Caco-2 (cell line): Measurements from ENCODE around the gene GLI1. TPM values are rescaled to one million over a fixed set of nuclear protein-coding genes. Genes with fewer than 3 reads are reported as not detected.

Source experiments
- BruUV-seq: library from RNA; stranded (reverse); fragments of 400-500 nt; replicated peaks from 2 replicates; lab custom pipeline; 2021; lab: Mats Ljungman, UMichigan
- CTCF ChIA-PET: fragments of 300-600 bp; sonication (Branson Sonifier 250); formaldehyde crosslinking; loops from one replicate; lab custom pipeline; 2022; ENCODE audit warnings: antibody characterized with exemption; lab: Charles Lee
- POLR2A ChIA-PET: fragments of 300-600 bp; sonication (Branson Sonifier 250); formaldehyde crosslinking; loops from one replicate; lab custom pipeline; 2022; ENCODE audit warnings: antibody characterized with exemption; lab: Charles Lee
- DNase-seq, 2 experiments: peaks; one replicate each; pipeline versions ENCODE4 v3.0.0 to v3.0.0-alpha.2; 2020 to 2022
- H3K27me3 ChIP-seq: replicated peaks from 2 replicates; pipeline ENCODE4 v1.6.0; 2011; ENCODE audit warnings: low read length; ENCODE audit not compliant: control insufficient read depth, insufficient read depth
- H3K36me3 ChIP-seq: 2 replicates; pipeline ENCODE4 v1.5.1; 2011; ENCODE audit warnings: low read length; ENCODE audit not compliant: control insufficient read depth, insufficient read depth
- H3K4me1 ChIP-seq: fragments of 250-450 bp; sonication (Bioruptor Pico); 2 replicates; pipeline ENCODE4 v1.5.1; 2020; ENCODE audit warnings: mild to moderate bottlenecking
- H3K4me3 ChIP-seq: 2 replicates; pipeline ENCODE4 v1.5.1; 2011; ENCODE audit warnings: low read depth, mild to moderate bottlenecking, control low read depth, low read length
- H3K9me3 ChIP-seq: fragments of 250-450 bp; sonication (Bioruptor Pico); 2 replicates; pipeline ENCODE4 v1.5.1; 2020; ENCODE audit warnings: mild to moderate bottlenecking, moderate library complexity
- H3K27ac Mint-ChIP-seq: one replicate; pipeline ENCODE4 v1.8.0; 2022; ENCODE audit warnings: mixed read lengths; ENCODE audit not compliant: unreplicated experiment
- H3K27me3 Mint-ChIP-seq: one replicate; pipeline ENCODE4 v1.8.0; 2022; ENCODE audit warnings: mixed read lengths; ENCODE audit not compliant: insufficient read depth, unreplicated experiment
- H3K36me3 Mint-ChIP-seq: one replicate; pipeline ENCODE4 v1.8.0; 2022; ENCODE audit warnings: mild to moderate bottlenecking, mixed read lengths; ENCODE audit not compliant: insufficient read depth, unreplicated experiment
- H3K4me1 Mint-ChIP-seq: one replicate; pipeline ENCODE4 v1.8.0; 2022; ENCODE audit warnings: low read depth, mixed read lengths; ENCODE audit not compliant: unreplicated experiment
- H3K4me3 Mint-ChIP-seq: one replicate; pipeline ENCODE4 v1.8.0; 2022; ENCODE audit warnings: mild to moderate bottlenecking, moderate library complexity, mixed read lengths; ENCODE audit not compliant: unreplicated experiment
- H3K9me3 Mint-ChIP-seq: one replicate; pipeline ENCODE4 v1.8.0; 2022; ENCODE audit warnings: mixed read lengths; ENCODE audit not compliant: unreplicated experiment
- intact Hi-C: fragments of 100-400 bp; cut with micrococcal nuclease; formaldehyde crosslinking; loops from one replicate; pipeline ENCODE4 v1.10.0; 2022; ENCODE audit not compliant: unreplicated experiment
- total RNA-seq: library from RNA; stranded (reverse); gene quantifications from 2 replicates; pipeline ENCODE4 v1.2.3, GENCODE V29; 2022
- TF ChIP-seq, protein P1 (sequence below), 2 experiments: fragments of 200-600 bp in 1 of 2; IDR thresholded peaks; 1 replicate in 1 of 2; 2 replicates in 1 of 2; pipeline versions ENCODE4 v1.5.1 to v1.8.0; 2011 to 2022; ENCODE audit warnings: antibody characterized with exemption in 1 of 2, control low read depth in 1 of 2, inconsistent platforms in 1 of 2, low read depth in 1 of 2, low read length in 1 of 2, mild to moderate bottlenecking in 1 of 2, moderate library complexity in 1 of 2; ENCODE audit not compliant: insufficient read depth in 1 of 2, severe bottlenecking in 1 of 2, unreplicated experiment in 1 of 2

Gene GLI1
- total RNA-seq, 1 experiment from 2014 or later, result 0.48 TPM

DNA sequence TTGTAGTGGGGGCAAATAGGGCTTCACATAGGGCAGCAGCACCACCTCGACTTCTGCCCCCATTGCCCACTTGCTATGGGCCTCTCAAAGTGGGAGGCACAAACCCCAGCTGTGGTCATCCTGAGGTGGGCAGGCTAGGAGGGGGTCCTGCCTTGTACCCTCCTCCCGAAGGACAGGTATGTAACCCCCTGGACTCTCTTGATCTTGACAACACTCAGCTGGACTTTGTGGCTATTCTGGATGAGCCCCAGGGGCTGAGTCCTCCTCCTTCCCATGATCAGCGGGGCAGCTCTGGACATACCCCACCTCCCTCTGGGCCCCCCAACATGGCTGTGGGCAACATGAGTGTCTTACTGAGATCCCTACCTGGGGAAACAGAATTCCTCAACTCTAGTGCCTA lies 12.1 kb downstream of the GLI1 start:
- H3K27ac Mint-ChIP-seq, result no peak overlapping the region
- DNase-seq, result no peak
- Histone ChIP-seq H3K4me3 (no peak overlapping the region), H3K36me3 (no peaks in the 10 kb centered on the region), H3K4me1 (no peaks in the 10 kb centered on the region), H3K27me3 (no peaks in the 10 kb centered on the region; the same call in 1 of the 2 replicates), H3K9me3 (no peaks in the 10 kb centered on the region)
- H3K4me3 Mint-ChIP-seq, result no peak overlapping the region
- BruUV-seq, result no TSS peak
- intact Hi-C loops, result no loop called here
- TF ChIP-seq, protein P1, sequence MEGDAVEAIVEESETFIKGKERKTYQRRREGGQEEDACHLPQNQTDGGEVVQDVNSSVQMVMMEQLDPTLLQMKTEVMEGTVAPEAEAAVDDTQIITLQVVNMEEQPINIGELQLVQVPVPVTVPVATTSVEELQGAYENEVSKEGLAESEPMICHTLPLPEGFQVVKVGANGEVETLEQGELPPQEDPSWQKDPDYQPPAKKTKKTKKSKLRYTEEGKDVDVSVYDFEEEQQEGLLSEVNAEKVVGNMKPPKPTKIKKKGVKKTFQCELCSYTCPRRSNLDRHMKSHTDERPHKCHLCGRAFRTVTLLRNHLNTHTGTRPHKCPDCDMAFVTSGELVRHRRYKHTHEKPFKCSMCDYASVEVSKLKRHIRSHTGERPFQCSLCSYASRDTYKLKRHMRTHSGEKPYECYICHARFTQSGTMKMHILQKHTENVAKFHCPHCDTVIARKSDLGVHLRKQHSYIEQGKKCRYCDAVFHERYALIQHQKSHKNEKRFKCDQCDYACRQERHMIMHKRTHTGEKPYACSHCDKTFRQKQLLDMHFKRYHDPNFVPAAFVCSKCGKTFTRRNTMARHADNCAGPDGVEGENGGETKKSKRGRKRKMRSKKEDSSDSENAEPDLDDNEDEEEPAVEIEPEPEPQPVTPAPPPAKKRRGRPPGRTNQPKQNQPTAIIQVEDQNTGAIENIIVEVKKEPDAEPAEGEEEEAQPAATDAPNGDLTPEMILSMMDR (IDR thresholded peaks at IDR 0.05; ENCODE audit: insufficient read depth in 1 of 2, low read depth in 1 of 2, low read length in 1 of 2, severe bottlenecking in 1 of 2, unreplicated experiment in 1 of 2), result no peak
- H3K4me1 Mint-ChIP-seq, result no peaks in the 10 kb centered on the region
- no peaks in the 10 kb centered on the region for H3K9me3 Mint-ChIP-seq
- POLR2A ChIA-PET, result no interaction called here
- CTCF ChIA-PET, result no interaction called here
- H3K27me3 Mint-ChIP-seq, result peaks cover 16% of the 10 kb centered on the region
- H3K36me3 Mint-ChIP-seq, result no peaks in the 10 kb centered on the region

DNA sequence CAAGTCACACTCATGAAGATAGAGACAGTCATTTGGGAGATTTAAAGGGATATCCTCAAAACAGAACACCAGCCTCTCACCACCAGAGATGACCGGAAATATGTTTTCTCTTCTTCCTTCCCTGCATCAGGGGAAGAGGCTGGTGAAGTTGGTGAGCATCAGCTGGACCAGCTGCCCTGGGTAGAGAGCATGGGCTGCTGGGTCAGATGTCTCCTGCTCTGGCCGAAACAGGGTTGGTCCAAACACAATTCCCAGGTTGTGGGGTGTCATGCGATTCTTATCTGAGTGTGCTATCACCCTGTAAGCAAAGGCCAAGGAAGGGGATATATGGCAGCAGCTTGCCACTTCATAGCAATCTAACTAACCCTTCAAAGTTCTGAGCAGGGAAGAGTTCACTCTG lies 12.8 kb downstream of the GLI1 start:
- H3K4me3 Mint-ChIP-seq, result no peak overlapping the region
- intact Hi-C loops, result no loop called here
- H3K36me3 Mint-ChIP-seq, result no peaks in the 10 kb centered on the region
- no peaks in the 10 kb centered on the region for H3K4me1 Mint-ChIP-seq
- no peaks in the 10 kb centered on the region for H3K9me3 Mint-ChIP-seq
- CTCF ChIA-PET, result no interaction called here
- no peak for DNase-seq
- no peak overlapping the region for H3K27ac Mint-ChIP-seq
- Histone ChIP-seq H3K36me3 (no peaks in the 10 kb centered on the region), H3K4me1 (no peaks in the 10 kb centered on the region), H3K27me3 (no peaks in the 10 kb centered on the region; the same call in 1 of the 2 replicates), H3K4me3 (no peak overlapping the region), H3K9me3 (no peaks in the 10 kb centered on the region)
- POLR2A ChIA-PET, result no interaction called here
- TF ChIP-seq, protein P1 (IDR thresholded peaks at IDR 0.05; ENCODE audit: insufficient read depth in 1 of 2, low read depth in 1 of 2, low read length in 1 of 2, severe bottlenecking in 1 of 2, unreplicated experiment in 1 of 2), result no peak
- no TSS peak for BruUV-seq
- H3K27me3 Mint-ChIP-seq, result peaks cover 12% of the 10 kb centered on the region

- Histone ChIP-seq H3K9me3 (no peaks in the 10 kb centered on the region), H3K4me1 (no peaks in the 10 kb centered on the region), H3K36me3 (no peaks in the 10 kb centered on the region), H3K4me3 (no peak overlapping the region), H3K27me3 (no peaks in the 10 kb centered on the region)
- TF ChIP-seq, protein P1 (IDR thresholded peaks at IDR 0.05; ENCODE audit: insufficient read depth in 1 of 2, low read depth in 1 of 2, low read length in 1 of 2, severe bottlenecking in 1 of 2, unreplicated experiment in 1 of 2), result no peak
- Mint-ChIP-seq H3K4me1 (no peaks in the 10 kb centered on the region), H3K4me3 (no peak overlapping the region), H3K27me3 (peaks cover 4% of the 10 kb centered on the region), H3K27ac (no peak overlapping the region), H3K9me3 (no peaks in the 10 kb centered on the region), H3K36me3 (no peaks in the 10 kb centered on the region)
- ChIA-PET CTCF (no interaction called here), POLR2A (no interaction called here)
- intact Hi-C loops, result no loop called here
- no TSS peak for BruUV-seq
- DNase-seq, result no peak
Observed at GRCh38 chr12:57473392-57473791, 13.8 kb downstream of the GLI1 start.
